GM18951 (cell line): ENCODE data around the gene NTM.
"Not testable (repeated sequence)": the region's sequence is repeated elsewhere in the genome, so short reads cannot be mapped to it uniquely, and the experiment has no call there.

Experiments
- POLR2A ChIP-seq: IDR thresholded peaks from 4 replicates; pipeline ENCODE4 v1.6.1; 2011; ENCODE audit warnings: mild to moderate bottlenecking; ENCODE audit not compliant: insufficient read length, insufficient read depth; ENCODE audit errors: extremely low read depth
- in situ Hi-C: fragments of 300-500 bp; cut with MboI; formaldehyde crosslinking; loops from one replicate; pipeline ENCODE4 v1.12.0; 2022; ENCODE audit warnings: low sequenced_read_pairs, mixed read lengths, inconsistent platforms; ENCODE audit not compliant: unreplicated experiment

The NTM gene

DNA sequence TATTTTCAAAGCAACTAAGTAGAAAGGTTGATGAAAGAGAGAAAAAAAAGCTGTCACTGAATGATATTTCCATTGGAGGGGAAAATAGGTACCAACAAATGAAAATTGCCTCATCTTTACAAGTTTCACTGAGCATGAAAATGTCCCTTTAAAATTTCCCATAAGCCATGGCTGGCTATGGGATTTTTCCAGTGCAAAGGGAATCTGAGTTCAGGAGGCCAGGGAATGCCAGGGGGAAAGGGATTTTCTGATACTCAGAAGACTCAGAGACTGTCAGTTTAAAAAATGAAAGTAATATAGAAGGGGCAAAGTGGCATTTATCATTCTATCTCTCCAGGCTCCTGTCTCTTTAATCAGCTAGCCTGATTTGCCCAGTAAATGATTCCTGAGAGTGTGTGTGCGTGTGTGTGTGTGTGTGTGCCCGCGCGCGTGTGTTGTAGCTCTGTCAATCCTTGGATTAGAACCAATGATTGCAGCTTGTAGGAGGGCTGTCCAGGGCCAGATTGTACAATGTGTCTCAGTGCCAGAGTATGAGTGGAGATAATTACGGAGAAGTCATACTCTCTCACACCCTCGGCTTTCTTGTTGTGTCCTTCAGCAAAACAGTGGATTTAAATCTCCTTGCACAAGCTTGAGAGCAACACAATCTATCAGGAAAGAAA, at the start of gene NTM:
TSS of gene NTM (plus strand) at position 526 of the 662 bp plus-strand sequence.
- in situ Hi-C loops = no loop called here
- TF ChIP-seq POLR2A = no peak

DNA sequence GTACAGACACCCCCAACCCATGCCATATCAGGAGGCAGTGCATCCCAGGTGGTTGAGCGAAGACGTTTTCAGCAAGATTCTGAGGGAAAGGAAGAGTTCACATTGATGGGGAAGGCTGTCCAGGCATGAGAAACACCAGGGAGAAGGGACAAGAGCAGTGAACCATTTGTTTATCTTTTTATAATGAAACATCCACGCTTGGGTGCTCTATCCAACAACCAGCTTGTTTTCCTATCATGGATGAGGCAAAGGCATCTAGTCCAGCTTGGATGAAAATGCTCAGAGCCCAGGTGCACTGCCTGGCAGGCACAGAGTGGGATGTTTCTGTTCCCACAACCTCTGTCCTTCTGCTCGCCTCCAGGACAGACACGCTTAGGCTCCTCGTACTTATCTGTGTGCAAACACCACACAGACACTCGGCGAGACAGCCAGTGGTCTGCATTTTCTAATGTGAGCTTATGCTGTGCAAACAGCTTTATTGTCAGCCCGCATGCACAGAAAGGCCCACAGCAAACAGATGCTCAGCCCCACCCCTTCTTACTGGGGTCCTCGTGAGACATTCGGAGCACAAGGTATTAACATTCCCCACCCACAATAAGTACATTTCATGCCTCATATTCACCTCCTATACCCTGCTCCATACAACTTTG, 45.4 kb upstream of the NTM start:
- in situ Hi-C loops = no loop called here
- TF ChIP-seq POLR2A = no peak

DNA sequence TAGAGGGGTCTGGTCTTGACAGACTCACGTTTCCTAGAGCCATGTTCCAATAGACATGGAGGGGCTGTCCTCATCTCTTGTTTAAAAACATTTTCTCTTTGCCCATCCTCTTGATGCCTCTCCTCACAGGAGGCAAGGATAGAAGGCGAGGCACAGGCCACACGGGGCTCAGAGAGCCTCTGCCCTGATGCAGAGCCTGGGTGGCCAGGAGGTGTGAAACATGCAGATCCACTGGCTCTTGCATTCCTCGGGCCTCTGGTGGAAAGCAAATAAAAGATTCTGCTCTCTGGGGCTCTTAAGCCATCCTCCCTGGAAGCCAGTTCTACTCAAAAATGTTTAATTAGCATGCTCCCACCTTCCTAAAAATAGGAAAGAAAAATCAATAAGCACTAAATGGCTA, 43.6 kb upstream of the NTM start:
- in situ Hi-C loops = no loop called here
- no peak for TF ChIP-seq POLR2A

DNA sequence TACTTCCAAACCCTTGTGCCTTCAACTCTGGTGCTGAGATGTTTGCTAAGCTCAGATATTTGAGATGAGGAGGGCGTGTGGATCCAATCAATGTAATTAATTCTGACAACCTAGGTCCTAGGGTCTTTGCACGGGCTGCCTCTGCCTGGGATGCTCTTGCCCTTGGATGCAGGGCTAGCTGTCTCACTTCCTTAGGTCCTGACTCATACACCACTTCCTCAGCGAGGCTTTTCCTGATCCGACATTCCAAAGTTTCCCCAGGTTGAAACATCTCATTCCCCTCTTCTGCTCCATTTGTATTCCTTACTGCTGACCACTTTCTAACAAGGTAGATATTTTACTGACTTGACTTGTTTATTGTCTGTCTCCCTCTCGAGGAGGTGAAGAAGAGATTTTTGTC, 43.0 kb upstream of the NTM start:
- TF ChIP-seq POLR2A = no peak
- in situ Hi-C loops = no loop called here

DNA sequence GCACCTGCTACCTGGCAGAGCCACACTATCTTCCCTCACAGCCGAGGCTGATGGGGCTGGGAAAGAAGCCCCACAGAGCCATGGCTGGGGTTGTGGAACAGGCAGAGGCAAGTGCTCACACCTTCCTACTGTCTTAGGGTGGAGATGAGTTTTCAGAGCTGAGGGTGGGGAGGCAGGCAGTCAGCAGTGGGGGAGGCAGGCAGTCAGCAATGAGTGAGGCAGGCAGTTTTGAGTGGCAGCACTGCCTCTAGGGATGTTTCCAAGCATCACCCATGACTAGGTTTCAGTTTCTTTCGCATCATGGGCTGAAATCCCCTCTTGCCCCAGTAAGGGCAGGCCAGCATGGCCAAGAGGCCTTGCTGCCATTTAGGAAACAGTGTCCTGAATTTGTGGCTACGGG, 41.6 kb upstream of the NTM start:
- in situ Hi-C loops = no loop called here
- TF ChIP-seq POLR2A = no peak

DNA sequence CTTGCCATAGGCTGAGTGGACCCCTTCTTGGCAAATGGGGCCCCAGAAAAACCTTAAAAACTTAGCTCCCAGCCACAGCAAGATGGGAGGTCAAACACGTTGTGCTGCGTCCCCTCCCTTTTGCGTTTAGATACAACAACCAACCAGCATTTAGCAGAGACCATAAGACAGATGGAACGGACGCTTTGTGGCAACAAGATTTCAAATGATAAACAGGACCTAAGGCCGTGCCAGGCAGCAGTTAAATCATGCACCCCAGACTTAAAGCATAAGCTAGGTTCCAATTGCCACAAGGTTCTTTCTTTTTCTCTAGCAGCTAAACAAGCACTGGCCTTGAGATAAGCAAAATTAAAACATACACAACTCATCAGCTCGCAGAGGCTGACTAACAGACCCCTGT, 39.4 kb upstream of the NTM start:
- TF ChIP-seq POLR2A = no peak
- in situ Hi-C loops = no loop called here

DNA sequence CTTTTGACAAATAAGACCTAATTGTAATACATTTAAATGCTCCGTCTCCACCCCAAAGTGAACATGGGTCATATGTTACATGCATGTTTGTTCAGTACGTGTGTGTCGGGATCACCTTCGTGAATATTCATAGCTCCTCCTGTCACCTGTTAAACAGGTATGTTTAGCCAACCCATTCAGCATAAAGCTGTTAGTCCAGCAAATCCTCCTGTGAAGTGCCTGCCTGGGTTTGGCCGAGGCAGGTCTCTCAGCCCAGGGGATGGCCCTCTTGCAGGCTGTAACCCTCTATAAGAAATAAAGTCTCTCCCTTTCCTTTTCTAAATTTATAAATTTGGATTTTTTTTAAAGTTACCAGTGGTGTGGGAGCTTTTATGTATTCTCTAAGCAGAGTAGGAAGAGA, 38.9 kb upstream of the NTM start:
- TF ChIP-seq POLR2A = no peak
- in situ Hi-C loops = no loop called here

DNA sequence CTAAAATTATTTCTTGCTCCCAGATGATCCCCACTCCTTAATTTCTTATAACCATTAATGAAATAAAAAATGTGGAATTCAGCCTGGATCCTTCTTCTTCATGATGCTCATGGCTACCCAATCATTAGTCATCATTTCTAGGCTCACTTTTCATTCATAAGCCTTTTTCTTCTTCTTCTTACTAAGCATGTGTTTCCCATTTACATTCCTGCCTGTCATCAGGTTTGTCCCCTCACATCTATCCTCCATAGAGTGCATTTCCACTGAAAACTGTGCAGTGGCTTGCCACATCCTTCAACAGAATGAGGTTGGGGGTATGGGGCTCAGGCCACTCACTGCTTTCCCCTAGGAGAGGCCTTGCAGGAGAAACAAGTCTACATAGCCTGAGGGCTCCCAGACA, 35.8 kb upstream of the NTM start:
- no peak for TF ChIP-seq POLR2A
- in situ Hi-C loops = no loop called here

DNA sequence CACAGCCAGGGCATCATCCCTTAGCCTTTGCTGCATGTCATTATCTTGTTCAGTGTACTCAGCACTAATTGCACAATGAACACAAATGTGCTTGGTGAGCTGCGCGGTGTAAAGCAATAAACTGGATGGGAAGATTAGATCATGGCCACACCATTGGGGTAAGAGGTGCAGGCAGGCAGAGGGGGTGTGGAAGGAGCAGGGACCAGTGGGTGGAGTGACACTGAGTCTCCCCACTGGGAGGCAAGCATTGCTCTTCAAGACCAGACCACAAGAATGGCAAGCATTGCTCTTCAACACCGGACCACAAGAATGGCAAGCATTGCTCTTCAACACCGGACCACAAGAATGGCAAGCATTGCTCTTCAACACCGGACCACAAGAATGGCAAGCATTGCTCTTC, 28.5 kb upstream of the NTM start:
- in situ Hi-C loops = not testable (repeated sequence)

DNA sequence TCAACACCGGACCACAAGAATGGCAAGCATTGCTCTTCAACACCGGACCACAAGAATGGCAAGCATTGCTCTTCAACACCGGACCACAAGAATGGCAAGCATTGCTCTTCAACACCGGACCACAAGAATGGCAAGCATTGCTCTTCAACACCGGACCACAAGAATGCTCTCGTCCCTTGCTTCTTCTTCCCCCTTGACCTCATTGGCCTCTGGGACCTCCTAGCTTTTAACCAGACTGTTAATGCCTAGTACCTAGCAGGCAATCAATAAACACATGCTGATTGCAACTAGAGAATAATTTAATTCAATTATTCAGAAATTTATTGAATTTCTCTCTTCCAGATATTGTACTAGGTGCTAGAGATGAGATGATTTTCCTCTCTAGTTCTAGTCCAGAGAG, 28.0 kb upstream of the NTM start:
- in situ Hi-C loops = not testable (repeated sequence)

DNA sequence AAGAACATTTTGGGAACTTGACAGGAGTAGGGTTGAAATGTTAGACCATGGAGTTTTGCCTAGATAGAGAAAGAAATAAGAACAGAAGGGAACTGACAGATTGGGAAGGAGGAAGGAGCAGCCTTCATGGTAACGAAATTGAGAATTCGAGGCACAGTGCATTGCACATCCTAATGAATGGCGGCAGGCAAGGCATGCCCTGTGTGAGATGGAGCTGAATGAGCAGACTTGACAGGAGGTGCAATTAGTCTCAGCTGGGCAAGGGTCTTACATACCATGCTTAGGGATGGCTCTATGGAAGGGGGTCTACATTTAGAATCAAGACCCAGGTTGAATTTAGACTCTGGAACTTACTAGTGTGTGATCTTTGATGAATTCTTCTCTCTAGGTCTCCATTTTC, 25.0 kb upstream of the NTM start:
- no peak for TF ChIP-seq POLR2A
- in situ Hi-C loops = no loop called here

DNA sequence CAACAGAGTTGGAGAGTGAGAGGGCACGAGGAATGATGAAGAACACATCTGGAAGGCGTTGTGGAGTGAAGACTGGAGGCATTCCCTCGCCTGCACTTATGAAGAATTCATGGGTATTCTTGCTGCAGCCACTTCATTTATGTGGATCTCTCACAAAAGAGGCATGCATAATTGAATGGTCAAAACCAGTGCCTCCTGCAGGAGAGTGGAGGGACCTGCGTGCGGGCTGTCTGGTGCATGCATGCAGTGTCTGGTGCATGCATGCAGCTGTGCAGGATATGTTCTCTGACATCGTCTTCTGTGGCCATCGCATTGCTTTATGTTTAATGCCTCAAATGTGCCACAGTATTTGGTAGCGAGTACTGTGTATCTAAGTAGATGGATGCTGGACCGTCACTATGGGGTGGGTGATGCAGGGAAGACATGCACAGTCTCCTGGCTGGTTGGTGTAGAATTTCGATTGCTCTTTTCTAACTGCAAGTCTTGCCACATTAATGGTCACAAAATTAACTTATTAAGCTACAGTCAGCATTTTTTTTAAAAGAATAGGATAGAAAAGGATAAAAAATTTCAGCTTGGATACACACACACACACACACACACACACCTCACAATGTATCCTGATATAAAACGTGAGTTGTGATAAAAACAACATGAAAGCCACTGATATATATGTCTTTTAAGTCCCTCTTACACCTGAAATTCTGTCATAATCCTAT, 20.9 kb upstream of the NTM start:
- in situ Hi-C loops = no loop called here
- TF ChIP-seq POLR2A = no peak

DNA sequence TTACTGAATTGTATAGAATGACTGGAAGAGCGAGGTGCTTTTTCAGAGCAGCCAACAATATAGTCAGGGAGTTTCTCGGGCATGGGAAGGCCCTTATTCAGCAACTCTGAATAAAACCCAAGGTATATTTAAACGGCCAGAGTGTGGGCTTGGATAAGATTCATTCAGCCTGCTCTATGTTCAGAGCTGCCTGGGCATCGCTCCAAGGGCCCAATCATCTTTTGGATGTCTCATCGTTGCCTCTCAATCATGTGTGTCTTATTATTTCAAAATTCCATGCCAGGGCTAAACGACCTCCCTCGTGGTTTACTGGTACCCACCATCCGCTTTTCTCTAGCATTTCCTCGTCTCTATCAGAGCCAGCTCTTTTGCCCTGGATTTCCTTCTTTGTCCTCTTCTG, 19.5 kb upstream of the NTM start:
- TF ChIP-seq POLR2A = no peak
- in situ Hi-C loops = no loop called here

DNA sequence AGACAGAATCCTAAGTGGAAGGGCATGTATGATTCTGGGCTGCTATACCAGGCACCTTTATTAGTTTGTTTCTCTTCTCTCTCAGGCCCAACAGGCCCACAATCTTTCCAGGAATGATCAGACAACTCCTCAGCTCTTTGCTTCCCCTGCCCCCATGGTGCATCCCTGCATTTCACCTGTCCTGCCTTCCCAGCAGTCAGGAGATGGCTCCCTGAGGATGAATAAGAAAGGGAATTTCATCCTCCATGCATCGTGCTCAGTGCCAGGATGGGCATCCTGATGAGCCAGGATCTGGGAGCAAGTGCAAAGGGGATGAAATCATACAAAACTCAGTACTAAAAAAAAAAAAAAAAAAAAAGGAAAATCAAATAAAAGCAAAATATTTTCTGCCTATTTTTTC, 18.6 kb upstream of the NTM start:
- no peak for TF ChIP-seq POLR2A
- in situ Hi-C loops = no loop called here
